ENCODE data around the gene EID2. TPM values are rescaled to one million over a fixed set of nuclear protein-coding genes. Genes with fewer than 3 reads are reported as not detected.

EID2 gene
- total RNA-seq, 2 donors from 2014 or later = 7.3 to 13.5 TPM

- H3K27me3 ChIP-seq = no peaks in the 10 kb centered on the region
- intact Hi-C loops (cut with DNase I) = loop anchor here (10.0 kb wide), 2 partner anchors 58 to 88 kb away; partner anchors contain the start of gene SUPT5H
- 18 to 21% methylated on average over 12 of the region's 12 CpGs for WGBS, 2 donors
- TF ChIP-seq, protein P1, sequence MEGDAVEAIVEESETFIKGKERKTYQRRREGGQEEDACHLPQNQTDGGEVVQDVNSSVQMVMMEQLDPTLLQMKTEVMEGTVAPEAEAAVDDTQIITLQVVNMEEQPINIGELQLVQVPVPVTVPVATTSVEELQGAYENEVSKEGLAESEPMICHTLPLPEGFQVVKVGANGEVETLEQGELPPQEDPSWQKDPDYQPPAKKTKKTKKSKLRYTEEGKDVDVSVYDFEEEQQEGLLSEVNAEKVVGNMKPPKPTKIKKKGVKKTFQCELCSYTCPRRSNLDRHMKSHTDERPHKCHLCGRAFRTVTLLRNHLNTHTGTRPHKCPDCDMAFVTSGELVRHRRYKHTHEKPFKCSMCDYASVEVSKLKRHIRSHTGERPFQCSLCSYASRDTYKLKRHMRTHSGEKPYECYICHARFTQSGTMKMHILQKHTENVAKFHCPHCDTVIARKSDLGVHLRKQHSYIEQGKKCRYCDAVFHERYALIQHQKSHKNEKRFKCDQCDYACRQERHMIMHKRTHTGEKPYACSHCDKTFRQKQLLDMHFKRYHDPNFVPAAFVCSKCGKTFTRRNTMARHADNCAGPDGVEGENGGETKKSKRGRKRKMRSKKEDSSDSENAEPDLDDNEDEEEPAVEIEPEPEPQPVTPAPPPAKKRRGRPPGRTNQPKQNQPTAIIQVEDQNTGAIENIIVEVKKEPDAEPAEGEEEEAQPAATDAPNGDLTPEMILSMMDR (IDR thresholded peaks at IDR 0.05) = no peak
- no peak for TF ChIP-seq POLR2A (IDR thresholded peaks at IDR 0.05)
- H3K9me3 ChIP-seq = no peaks in the 10 kb centered on the region
- H3K4me3 ChIP-seq = no peak overlapping the region
- no peak for DNase-seq
- H3K27ac ChIP-seq = no peak overlapping the region
- H3K4me1 ChIP-seq = peaks cover 12% of the 10 kb centered on the region
- H3K36me3 ChIP-seq (replicated peaks in 1 of 2; ENCODE audit: insufficient read depth in 1 of 2, low read depth in 2 of 2) = no peaks in the 10 kb centered on the region
- peak; percentile 2 for ATAC-seq
Observed at GRCh38 chr19:39533003-39533512, 6.9 kb downstream of the EID2 start.

DNA sequence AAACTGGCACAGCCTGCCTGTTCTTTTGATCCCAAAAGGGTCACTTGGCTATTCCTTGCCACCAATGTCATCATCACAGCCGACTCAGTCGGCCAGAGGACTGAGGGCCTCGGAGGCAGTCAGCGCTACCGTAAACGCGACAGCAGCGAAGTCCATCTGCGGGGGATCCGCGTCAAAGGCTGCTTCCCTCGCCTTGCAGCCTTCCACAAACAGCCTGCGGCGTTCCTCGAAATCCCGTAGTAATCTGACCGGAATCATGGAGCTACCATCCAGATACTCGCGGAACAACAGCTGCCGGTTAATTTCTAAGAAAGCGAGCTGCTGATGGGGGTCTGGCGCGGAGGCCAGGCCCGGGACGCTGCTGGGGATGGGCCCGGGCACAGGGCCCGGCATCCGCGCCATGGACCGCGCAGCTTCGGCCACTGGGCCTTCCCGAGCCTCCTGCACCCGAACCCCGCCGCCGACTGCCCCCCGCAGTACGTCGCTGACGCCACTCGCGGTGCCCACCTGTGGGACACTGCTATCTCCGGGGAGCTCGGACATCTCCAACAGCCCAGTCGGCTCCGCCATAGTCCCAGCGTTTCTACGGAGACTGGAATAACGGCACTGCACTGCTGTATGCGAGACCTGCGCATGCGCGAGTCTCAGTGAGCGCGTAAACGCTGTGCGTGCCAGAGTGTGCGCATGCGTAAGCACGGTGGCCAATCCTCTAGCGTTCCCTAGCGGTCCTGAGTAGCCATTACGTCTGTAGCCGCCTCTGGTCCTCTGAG, 7.5 kb downstream of the EID2 start, which contains the start of gene EID2B:
Gene EID2B (minus strand): TSS at position 620 of the 770 bp plus-strand sequence. CDS start 50 bp downstream, at position 570.
- WGBS, 2 donors = 0 to 1% methylated on average over 14 to 65 of the region's 65 CpGs
- Histone ChIP-seq H3K9me3 (no peaks in the 10 kb centered on the region), H3K27ac (peak within 1 kb of the TSS in 3 of 4 donors; percentile 44 to 75 (median 66)), H3K36me3 (replicated peaks in 1 of 2; ENCODE audit: insufficient read depth in 1 of 2, low read depth in 2 of 2) (no peaks in the 10 kb centered on the region), H3K27me3 (no peaks in the 10 kb centered on the region), H3K4me3 (peak within 1 kb of the TSS; percentile 75 to 97), H3K4me1 (peaks cover 12% of the 10 kb centered on the region)
- intact Hi-C loops (cut with DNase I) = loop anchor here (10.0 kb wide), 2 partner anchors 58 to 88 kb away; partner anchors contain the start of gene SUPT5H
- ATAC-seq (peak; percentile 100), DNase-seq (peak; percentile 96 to 98 (median 96))
- peak in 2 of 3 donors; percentile 47 to 53 for TF ChIP-seq POLR2A (IDR thresholded peaks at IDR 0.05)
- TF ChIP-seq, protein P1 (IDR thresholded peaks at IDR 0.05) = peak; percentile 95 to 100 (median 99)

DNA sequence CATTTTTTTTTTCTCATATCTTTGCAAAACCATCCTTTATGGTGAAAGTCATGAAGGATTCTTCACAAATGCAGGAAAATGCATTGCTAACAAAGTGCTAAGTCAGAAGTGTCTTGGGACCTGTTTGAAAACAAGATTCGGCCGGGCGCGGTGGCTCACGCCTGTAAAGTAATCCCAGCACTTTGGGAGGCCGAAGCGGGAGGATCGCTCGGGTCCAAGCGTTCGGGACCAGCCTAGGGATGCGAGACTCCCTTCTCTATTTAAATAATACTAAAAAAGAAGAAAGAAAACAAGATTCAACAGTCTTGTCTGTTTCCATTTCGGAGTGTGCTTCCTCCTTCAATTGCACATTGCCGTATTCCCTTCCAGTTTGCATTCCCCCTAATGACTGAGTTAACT, 8.1 kb downstream of the EID2 start:
- no peak for TF ChIP-seq POLR2A (IDR thresholded peaks at IDR 0.05)
- H3K4me1 ChIP-seq = peaks cover 12% of the 10 kb centered on the region
- H3K9me3 ChIP-seq = no peaks in the 10 kb centered on the region
- ATAC-seq = no peak
- no peak for DNase-seq
- no peaks in the 10 kb centered on the region for H3K36me3 ChIP-seq (replicated peaks in 1 of 2; ENCODE audit: insufficient read depth in 1 of 2, low read depth in 2 of 2)
- H3K27me3 ChIP-seq = no peaks in the 10 kb centered on the region
- intact Hi-C loops (cut with DNase I) = loop anchor here (10.0 kb wide), 2 partner anchors 57 to 87 kb away; partner anchors contain the start of gene SUPT5H
- peak overlapping the region in 3 of 4 donors; percentile 44 to 75 (median 66) for H3K27ac ChIP-seq
- WGBS, 2 donors = 17 to 37% methylated on average over 14 of the region's 14 CpGs
- peak overlapping the region; percentile 75 to 97 for H3K4me3 ChIP-seq

DNA sequence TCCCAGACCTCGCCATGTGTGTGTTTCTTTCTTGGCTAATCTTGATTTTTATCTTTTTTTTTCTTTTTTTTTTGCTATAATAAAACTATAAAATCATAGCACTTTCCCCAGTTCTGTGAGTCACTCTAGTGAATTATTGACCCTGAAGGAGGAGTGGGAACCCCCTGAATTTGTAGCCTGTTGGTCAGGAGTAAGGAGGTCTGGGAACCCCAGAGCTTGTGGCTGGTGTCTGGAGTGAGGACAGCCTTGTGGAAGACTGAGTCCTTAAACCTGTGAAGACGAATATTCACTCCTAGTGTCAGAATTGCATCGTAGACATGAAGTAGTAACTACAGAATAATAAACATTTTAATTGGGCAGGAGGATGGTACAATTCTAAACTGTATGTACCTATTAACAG, 14.8 kb downstream of the EID2 start:
- TF ChIP-seq, protein P1 (IDR thresholded peaks at IDR 0.05) = no peak
- H3K9me3 ChIP-seq = no peaks in the 10 kb centered on the region
- intact Hi-C loops (cut with DNase I) = no loop called here
- no peaks in the 10 kb centered on the region for H3K36me3 ChIP-seq (replicated peaks in 1 of 2; ENCODE audit: insufficient read depth in 1 of 2, low read depth in 2 of 2)
- no peak overlapping the region for H3K4me3 ChIP-seq
- no peaks in the 10 kb centered on the region for H3K4me1 ChIP-seq
- no peak for ATAC-seq
- DNase-seq = no peak
- H3K27ac ChIP-seq = no peak overlapping the region
- no peaks in the 10 kb centered on the region for H3K27me3 ChIP-seq
- WGBS, 2 donors = 95 to 100% methylated on average over 3 of the region's 3 CpGs

- H3K9me3 ChIP-seq = no peaks in the 10 kb centered on the region
- WGBS, 2 donors = 68 to 93% methylated on average over 7 to 8 of the region's 8 CpGs
- TF ChIP-seq POLR2A (IDR thresholded peaks at IDR 0.05) = no peak
- TF ChIP-seq, protein P1 (IDR thresholded peaks at IDR 0.05) = no peak
- DNase-seq = no peak
- H3K4me1 ChIP-seq = no peaks in the 10 kb centered on the region
- no peaks in the 10 kb centered on the region for H3K36me3 ChIP-seq (replicated peaks in 1 of 2; ENCODE audit: insufficient read depth in 1 of 2, low read depth in 2 of 2)
- H3K27ac ChIP-seq = no peak overlapping the region
- ATAC-seq = no peak
- no peak overlapping the region for H3K4me3 ChIP-seq
- H3K27me3 ChIP-seq = no peaks in the 10 kb centered on the region
- intact Hi-C loops (cut with DNase I) = no loop called here
Observed at GRCh38 chr19:39524495-39524894, 15.5 kb downstream of the EID2 start.

All from body of pancreas (tissue), 4 donors.